PFSK-1 (cell line): ENCODE results near the gene XYLT1.

ENCODE experiments used
- FOXP2 ChIP-seq: optimal IDR thresholded peaks from 2 replicates; pipeline ENCODE3; 2011; ENCODE audit warnings: borderline replicate concordance, control low read depth, inconsistent platforms; ENCODE audit not compliant: insufficient read depth; ENCODE audit errors: extremely low read length, extremely low read depth
- POLR2AphosphoS5 ChIP-seq: IDR thresholded peaks from 2 replicates; pipeline ENCODE4 v1.6.1; 2012; ENCODE audit warnings: low read depth, mild to moderate bottlenecking, control low read depth, low read length, moderate library complexity
- SIN3A ChIP-seq: IDR thresholded peaks from 2 replicates; pipeline ENCODE4 v1.6.1; 2012; ENCODE audit warnings: mild to moderate bottlenecking, low read length, moderate library complexity, borderline replicate concordance; ENCODE audit not compliant: insufficient read depth
- TAF1 ChIP-seq: IDR thresholded peaks from 2 replicates; pipeline ENCODE4 v1.6.1; 2012; ENCODE audit warnings: low read length, control low read depth, borderline replicate concordance; ENCODE audit not compliant: insufficient read depth
- TF ChIP-seq, protein P1 (sequence below), 2 experiments: IDR thresholded peaks; 2 replicates each; pipeline versions ENCODE4 v1.6.1 to v1.8.0; 2011 to 2012; ENCODE audit warnings: low read depth in 2 of 2, low read length in 2 of 2, control low read depth in 1 of 2, inconsistent platforms in 1 of 2, mild to moderate bottlenecking in 1 of 2, moderate library complexity in 1 of 2; ENCODE audit not compliant: insufficient read depth in 1 of 2

The XYLT1 gene

DNA sequence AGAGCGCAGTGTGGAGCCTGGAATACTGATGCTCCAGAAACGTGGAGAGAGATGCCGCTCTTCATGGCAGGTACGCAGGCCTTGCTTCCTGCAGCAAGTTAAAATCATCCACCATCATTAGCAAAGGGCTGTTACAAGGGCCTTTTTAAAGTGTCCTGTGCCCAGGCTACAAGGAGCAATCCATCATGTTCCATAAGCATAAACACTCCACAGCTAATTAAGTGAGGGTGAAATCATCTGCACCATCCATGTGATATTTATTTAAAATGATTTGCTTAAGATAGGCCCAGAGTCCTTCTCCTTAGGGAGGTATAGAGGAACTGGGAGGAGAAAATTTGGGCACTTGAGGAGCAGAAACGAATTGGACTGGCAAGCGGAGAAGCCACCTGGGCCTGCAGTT, 372.1 kb downstream of the XYLT1 start:
- TF ChIP-seq SIN3A (no peak), TAF1 (no peak), FOXP2 (no peak), POLR2AphosphoS5 (no peak)
- TF ChIP-seq, protein P1, sequence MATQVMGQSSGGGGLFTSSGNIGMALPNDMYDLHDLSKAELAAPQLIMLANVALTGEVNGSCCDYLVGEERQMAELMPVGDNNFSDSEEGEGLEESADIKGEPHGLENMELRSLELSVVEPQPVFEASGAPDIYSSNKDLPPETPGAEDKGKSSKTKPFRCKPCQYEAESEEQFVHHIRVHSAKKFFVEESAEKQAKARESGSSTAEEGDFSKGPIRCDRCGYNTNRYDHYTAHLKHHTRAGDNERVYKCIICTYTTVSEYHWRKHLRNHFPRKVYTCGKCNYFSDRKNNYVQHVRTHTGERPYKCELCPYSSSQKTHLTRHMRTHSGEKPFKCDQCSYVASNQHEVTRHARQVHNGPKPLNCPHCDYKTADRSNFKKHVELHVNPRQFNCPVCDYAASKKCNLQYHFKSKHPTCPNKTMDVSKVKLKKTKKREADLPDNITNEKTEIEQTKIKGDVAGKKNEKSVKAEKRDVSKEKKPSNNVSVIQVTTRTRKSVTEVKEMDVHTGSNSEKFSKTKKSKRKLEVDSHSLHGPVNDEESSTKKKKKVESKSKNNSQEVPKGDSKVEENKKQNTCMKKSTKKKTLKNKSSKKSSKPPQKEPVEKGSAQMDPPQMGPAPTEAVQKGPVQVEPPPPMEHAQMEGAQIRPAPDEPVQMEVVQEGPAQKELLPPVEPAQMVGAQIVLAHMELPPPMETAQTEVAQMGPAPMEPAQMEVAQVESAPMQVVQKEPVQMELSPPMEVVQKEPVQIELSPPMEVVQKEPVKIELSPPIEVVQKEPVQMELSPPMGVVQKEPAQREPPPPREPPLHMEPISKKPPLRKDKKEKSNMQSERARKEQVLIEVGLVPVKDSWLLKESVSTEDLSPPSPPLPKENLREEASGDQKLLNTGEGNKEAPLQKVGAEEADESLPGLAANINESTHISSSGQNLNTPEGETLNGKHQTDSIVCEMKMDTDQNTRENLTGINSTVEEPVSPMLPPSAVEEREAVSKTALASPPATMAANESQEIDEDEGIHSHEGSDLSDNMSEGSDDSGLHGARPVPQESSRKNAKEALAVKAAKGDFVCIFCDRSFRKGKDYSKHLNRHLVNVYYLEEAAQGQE (IDR thresholded peaks at IDR 0.05; ENCODE audit: insufficient read depth in 1 of 2, low read depth in 2 of 2, low read length in 2 of 2) = no peak

GRCh38 chr16:17084130-17084529, 386.6 kb downstream of the XYLT1 start:
- no peak for TF ChIP-seq FOXP2
- TF ChIP-seq, protein P1 (IDR thresholded peaks at IDR 0.05; ENCODE audit: insufficient read depth in 1 of 2, low read depth in 2 of 2, low read length in 2 of 2) = peak; percentile 20 to 87; a peak in 3 of 4 replicates
- TF ChIP-seq TAF1 = no peak

- TF ChIP-seq FOXP2 (no peak), SIN3A (no peak)
Measured at GRCh38 chr16:17083628-17084027, 387.1 kb downstream of the XYLT1 start.

DNA sequence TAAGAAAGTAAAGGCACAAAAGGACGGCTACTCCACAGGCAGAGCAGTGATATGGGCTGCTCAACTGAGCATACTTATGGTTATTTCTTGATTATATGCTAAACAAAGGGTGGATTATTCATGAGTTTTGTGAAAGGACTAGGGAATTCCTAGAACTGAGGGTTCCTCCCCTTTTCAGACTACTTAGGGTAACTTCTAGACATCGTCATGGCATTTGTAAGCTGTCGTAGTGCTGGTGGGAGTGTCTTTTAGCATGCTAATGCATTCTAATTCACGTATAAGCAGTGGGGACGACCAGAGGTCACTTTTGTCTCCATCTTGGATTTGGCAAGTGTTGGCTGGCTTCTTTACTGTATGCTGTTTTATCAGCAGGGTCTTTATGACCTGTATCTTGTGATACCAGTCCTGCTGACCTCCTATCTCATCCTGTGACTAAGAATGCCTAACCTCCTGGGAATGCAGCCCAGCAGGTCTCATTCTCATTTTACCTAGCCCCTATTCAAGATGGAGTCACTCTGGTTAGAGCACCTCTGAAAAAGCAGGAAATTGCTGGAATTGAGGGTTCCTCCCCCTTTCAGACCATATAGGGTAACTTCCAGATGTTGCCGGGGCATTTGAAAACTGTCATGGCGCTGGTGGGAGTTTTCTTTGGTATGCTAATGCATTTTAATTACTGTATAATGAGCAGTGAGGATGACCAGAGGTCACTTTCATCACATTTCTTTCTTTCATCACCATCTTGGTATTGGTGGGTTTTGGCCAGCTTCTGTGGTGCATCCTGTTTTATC, 388.5 kb downstream of the XYLT1 start:
- TF ChIP-seq, protein P1 (IDR thresholded peaks at IDR 0.05; ENCODE audit: insufficient read depth in 1 of 2, low read depth in 2 of 2, low read length in 2 of 2) = no peak

DNA sequence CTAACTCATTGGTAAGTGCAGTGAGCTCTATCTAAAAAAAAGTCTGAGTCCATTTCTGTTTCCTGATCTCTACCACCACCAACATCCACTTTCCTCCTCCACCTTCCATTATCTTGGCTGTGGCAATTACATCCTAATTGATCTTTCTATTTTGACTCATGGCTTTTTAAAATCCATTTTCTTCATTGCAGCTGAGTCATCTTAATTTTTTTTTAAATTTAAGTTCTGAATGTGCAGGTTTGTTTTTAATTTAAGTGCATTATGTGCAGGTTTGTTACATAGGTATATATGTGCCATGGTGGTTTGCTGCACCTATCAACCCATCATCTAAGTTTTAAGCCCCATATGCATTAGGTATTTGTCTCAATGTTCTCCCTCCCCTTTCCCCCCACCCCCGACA, 390.7 kb downstream of the XYLT1 start:
- TF ChIP-seq FOXP2 = no peak
- no peak for TF ChIP-seq POLR2AphosphoS5
- no peak for TF ChIP-seq SIN3A
- TF ChIP-seq TAF1 = no peak
- TF ChIP-seq, protein P1 (IDR thresholded peaks at IDR 0.05; ENCODE audit: insufficient read depth in 1 of 2, low read depth in 2 of 2, low read length in 2 of 2) = no peak
